Neural cell (in vitro differentiated cells): Measurements from ENCODE around the gene NT5DC4. TPM values are rescaled to one million over a fixed set of nuclear protein-coding genes. Genes with fewer than 3 reads are reported as not detected.

Experiments
- H2AFZ ChIP-seq: fragments of 200-600, 300-800 bp; sonication (generic), shearing (Covaris generic); 2 replicates; pipeline ENCODE4 v1.6.0; 2014; ENCODE audit warnings: low read depth, mild to moderate bottlenecking, antibody characterized with exemption, low read length, moderate library complexity
- H3F3A ChIP-seq: fragments of 200-600 bp; shearing (Covaris generic); 2 replicates; pipeline ENCODE4 v1.6.1; 2016; ENCODE audit warnings: mild to moderate bottlenecking, moderate library complexity, mixed read lengths, antibody characterized with exemption, low read length; ENCODE audit not compliant: insufficient read depth, poor library complexity, severe bottlenecking
- H3K27ac ChIP-seq: fragments of 200-600, 300-800 bp; sonication (generic), shearing (Covaris generic); 2 replicates; pipeline ENCODE4 v1.5.1; 2014; ENCODE audit warnings: mild to moderate bottlenecking, low read length, moderate library complexity
- H3K27me3 ChIP-seq: fragments of 300-800, 200-600 bp; sonication (generic), shearing (Covaris generic); 2 replicates; pipeline ENCODE4 v1.6.0; 2014; ENCODE audit warnings: mild to moderate bottlenecking, low read depth, low read length, moderate library complexity; ENCODE audit not compliant: insufficient read depth
- H3K36me3 ChIP-seq: fragments of 300-800, 200-600 bp; sonication (generic), shearing (Covaris generic); 2 replicates; pipeline ENCODE4 v1.5.1; 2014; ENCODE audit warnings: mild to moderate bottlenecking, antibody characterized with exemption, low read length, moderate library complexity; ENCODE audit not compliant: insufficient read depth
- H3K4me2 ChIP-seq: fragments of 300-800, 200-600 bp; sonication (generic), shearing (Covaris generic); 2 replicates; pipeline ENCODE4 v1.6.0; 2014; ENCODE audit warnings: mild to moderate bottlenecking, low read length
- H3K4me3 ChIP-seq: fragments of 300-800, 200-600 bp; sonication (generic), shearing (Covaris generic); 2 replicates; pipeline ENCODE4 v1.5.1; 2014; ENCODE audit warnings: mild to moderate bottlenecking, low read length, moderate library complexity
- H3K79me2 ChIP-seq: fragments of 200-600 bp; shearing (Covaris generic); replicated peaks from 2 replicates; pipeline ENCODE4 v1.6.0; 2014; ENCODE audit warnings: mild to moderate bottlenecking, low read length, moderate library complexity; ENCODE audit not compliant: insufficient read depth
- H3K9ac ChIP-seq: fragments of 300-800, 200-600 bp; sonication (generic), shearing (Covaris generic); 2 replicates; pipeline ENCODE4 v1.6.1; 2016; ENCODE audit warnings: mild to moderate bottlenecking, low read length, mixed read lengths
- H3K9me2 ChIP-seq: fragments of 200-600 bp; shearing (Covaris generic); 2 replicates; pipeline ENCODE4 v1.6.1; 2016; ENCODE audit warnings: mild to moderate bottlenecking, low read length, mixed read lengths; ENCODE audit not compliant: insufficient read depth
- H3K9me3 ChIP-seq: fragments of 200-600, 300-800 bp; sonication (generic), shearing (Covaris generic); 2 replicates; pipeline ENCODE4 v1.6.1; 2016; ENCODE audit warnings: mild to moderate bottlenecking, mixed run types, low read length, moderate library complexity, mixed read lengths
- H4K20me1 ChIP-seq: fragments of 200-600 bp; shearing (Covaris generic); 2 replicates; pipeline ENCODE4 v1.6.1; 2016; ENCODE audit warnings: mild to moderate bottlenecking, mixed run types; ENCODE audit not compliant: insufficient read depth
- EP300 ChIP-seq: fragments of 450-650 bp; conservative IDR thresholded peaks from 2 replicates; pipeline ENCODE4 v1.6.1; 2014; ENCODE audit warnings: antibody characterized with exemption, mild to moderate bottlenecking, moderate library complexity; ENCODE audit not compliant: poor library complexity, severe bottlenecking
- EZH2 ChIP-seq: fragments of 200-600, 300-800 bp; shearing (Covaris generic), sonication (generic); IDR thresholded peaks from 2 replicates; pipeline ENCODE4 v1.6.1; 2014; ENCODE audit warnings: antibody characterized with exemption, low read length, borderline replicate concordance, mild to moderate bottlenecking; ENCODE audit not compliant: insufficient read depth, poor library complexity, severe bottlenecking
- MXI1 ChIP-seq: fragments of 450-650 bp; conservative IDR thresholded peaks from 2 replicates; pipeline ENCODE4 v1.6.1; 2014; ENCODE audit warnings: antibody characterized with exemption, mild to moderate bottlenecking; ENCODE audit not compliant: poor library complexity, severe bottlenecking
- POLR2AphosphoS5 ChIP-seq: IDR thresholded peaks from 2 replicates; pipeline ENCODE4 v1.6.1; 2012
- RAD21 ChIP-seq: fragments of 450-650 bp; conservative IDR thresholded peaks from 2 replicates; pipeline ENCODE4 v1.6.1; 2014; ENCODE audit warnings: antibody characterized with exemption, mild to moderate bottlenecking, moderate library complexity
- SMC3 ChIP-seq: fragments of 450-650 bp; conservative IDR thresholded peaks from 2 replicates; pipeline ENCODE4 v1.6.1; 2014; ENCODE audit warnings: antibody characterized with exemption, mild to moderate bottlenecking, moderate library complexity; ENCODE audit not compliant: poor library complexity
- TAF1 ChIP-seq: IDR thresholded peaks from 2 replicates; pipeline ENCODE4 v1.6.1; 2012; ENCODE audit warnings: low read depth
- polyA plus RNA-seq: library from polyadenylated mRNA; depleted of rRNA; stranded (reverse); fragments of >200 nt; gene quantifications from 2 replicates; pipeline ENCODE4 v1.2.3, GENCODE V29; 2014
- TF ChIP-seq, protein P1 (sequence below): IDR thresholded peaks from 2 replicates; pipeline ENCODE4 v1.6.1; 2012; ENCODE audit warnings: borderline replicate concordance
- TF ChIP-seq, protein P2 (sequence below): fragments of 450-650 bp; IDR thresholded peaks from 2 replicates; pipeline ENCODE4 v1.5.1; 2014; ENCODE audit warnings: antibody characterized with exemption, mild to moderate bottlenecking, moderate library complexity; ENCODE audit not compliant: poor library complexity, severe bottlenecking

Gene NT5DC4
- polyA plus RNA-seq, 1 donor from 2014 or later = not detected

DNA sequence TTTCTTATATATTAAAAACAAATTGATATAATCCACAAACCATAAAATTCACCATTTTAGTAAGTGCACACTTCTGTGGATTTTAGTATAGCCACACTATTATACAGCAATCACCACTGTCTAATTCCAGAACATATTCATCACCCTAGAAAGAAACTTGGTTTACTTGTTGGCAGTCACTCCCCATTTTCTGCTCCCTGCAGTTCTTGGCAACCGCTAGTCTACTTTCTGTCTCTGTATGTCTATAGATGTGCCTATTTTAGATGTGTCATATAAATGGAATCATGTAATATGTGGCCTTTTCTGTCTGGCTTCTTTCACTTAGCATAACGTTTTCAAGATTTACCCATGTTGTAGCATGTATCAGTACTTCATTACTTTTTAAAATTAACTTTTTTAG is 37.9 kb downstream of the NT5DC4 start:
- Histone ChIP-seq H3K9me3 (no peaks in the 10 kb centered on the region), H2AFZ (no peak overlapping the region), H3K9me2 (no peaks in the 10 kb centered on the region), H3K4me3 (no peak overlapping the region), H4K20me1 (no peaks in the 10 kb centered on the region), H3K4me2 (no peak overlapping the region), H3F3A (no peaks in the 10 kb centered on the region), H3K36me3 (no peaks in the 10 kb centered on the region), H3K79me2 (peaks cover 3% of the 10 kb centered on the region), H3K27ac (no peak overlapping the region), H3K9ac (no peak overlapping the region), H3K27me3 (no peaks in the 10 kb centered on the region)
- TF ChIP-seq SMC3 (no peak), TAF1 (no peak), EP300 (no peak), RAD21 (no peak), EZH2 (no peak), MXI1 (no peak)
- TF ChIP-seq, protein P1, sequence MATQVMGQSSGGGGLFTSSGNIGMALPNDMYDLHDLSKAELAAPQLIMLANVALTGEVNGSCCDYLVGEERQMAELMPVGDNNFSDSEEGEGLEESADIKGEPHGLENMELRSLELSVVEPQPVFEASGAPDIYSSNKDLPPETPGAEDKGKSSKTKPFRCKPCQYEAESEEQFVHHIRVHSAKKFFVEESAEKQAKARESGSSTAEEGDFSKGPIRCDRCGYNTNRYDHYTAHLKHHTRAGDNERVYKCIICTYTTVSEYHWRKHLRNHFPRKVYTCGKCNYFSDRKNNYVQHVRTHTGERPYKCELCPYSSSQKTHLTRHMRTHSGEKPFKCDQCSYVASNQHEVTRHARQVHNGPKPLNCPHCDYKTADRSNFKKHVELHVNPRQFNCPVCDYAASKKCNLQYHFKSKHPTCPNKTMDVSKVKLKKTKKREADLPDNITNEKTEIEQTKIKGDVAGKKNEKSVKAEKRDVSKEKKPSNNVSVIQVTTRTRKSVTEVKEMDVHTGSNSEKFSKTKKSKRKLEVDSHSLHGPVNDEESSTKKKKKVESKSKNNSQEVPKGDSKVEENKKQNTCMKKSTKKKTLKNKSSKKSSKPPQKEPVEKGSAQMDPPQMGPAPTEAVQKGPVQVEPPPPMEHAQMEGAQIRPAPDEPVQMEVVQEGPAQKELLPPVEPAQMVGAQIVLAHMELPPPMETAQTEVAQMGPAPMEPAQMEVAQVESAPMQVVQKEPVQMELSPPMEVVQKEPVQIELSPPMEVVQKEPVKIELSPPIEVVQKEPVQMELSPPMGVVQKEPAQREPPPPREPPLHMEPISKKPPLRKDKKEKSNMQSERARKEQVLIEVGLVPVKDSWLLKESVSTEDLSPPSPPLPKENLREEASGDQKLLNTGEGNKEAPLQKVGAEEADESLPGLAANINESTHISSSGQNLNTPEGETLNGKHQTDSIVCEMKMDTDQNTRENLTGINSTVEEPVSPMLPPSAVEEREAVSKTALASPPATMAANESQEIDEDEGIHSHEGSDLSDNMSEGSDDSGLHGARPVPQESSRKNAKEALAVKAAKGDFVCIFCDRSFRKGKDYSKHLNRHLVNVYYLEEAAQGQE = no peak
- TF ChIP-seq, protein P2, sequence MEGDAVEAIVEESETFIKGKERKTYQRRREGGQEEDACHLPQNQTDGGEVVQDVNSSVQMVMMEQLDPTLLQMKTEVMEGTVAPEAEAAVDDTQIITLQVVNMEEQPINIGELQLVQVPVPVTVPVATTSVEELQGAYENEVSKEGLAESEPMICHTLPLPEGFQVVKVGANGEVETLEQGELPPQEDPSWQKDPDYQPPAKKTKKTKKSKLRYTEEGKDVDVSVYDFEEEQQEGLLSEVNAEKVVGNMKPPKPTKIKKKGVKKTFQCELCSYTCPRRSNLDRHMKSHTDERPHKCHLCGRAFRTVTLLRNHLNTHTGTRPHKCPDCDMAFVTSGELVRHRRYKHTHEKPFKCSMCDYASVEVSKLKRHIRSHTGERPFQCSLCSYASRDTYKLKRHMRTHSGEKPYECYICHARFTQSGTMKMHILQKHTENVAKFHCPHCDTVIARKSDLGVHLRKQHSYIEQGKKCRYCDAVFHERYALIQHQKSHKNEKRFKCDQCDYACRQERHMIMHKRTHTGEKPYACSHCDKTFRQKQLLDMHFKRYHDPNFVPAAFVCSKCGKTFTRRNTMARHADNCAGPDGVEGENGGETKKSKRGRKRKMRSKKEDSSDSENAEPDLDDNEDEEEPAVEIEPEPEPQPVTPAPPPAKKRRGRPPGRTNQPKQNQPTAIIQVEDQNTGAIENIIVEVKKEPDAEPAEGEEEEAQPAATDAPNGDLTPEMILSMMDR = no peak

DNA sequence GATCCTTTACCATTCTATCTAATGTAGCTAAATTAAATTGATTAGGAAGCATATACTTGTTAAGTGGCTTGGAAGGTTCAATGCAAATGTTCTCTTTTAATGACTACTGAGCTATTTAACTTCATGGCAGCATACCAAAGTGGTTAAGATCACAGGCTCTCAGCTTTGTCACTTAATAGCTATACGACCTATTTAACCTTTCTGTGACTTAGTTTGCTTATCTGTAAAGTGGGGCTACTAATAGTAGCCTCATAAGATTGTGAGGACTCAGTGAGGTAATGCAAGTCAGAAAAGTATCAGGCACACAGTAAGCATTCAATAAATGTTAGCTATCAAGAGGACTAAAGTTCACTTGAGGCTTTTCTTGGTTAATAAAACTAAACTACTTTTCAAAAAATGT is 39.3 kb downstream of the NT5DC4 start:
- Histone ChIP-seq H3K4me2 (no peak overlapping the region), H3K9me3 (no peaks in the 10 kb centered on the region), H3K27me3 (no peaks in the 10 kb centered on the region), H3K79me2 (peaks cover 3% of the 10 kb centered on the region), H3K4me3 (no peak overlapping the region), H3K9ac (no peak overlapping the region), H3K36me3 (no peaks in the 10 kb centered on the region), H4K20me1 (no peaks in the 10 kb centered on the region), H2AFZ (no peak overlapping the region), H3K9me2 (no peaks in the 10 kb centered on the region), H3K27ac (no peak overlapping the region), H3F3A (no peaks in the 10 kb centered on the region)
- TF ChIP-seq EP300 (no peak), RAD21 (no peak), MXI1 (no peak), TAF1 (no peak), POLR2AphosphoS5 (no peak), SMC3 (no peak), EZH2 (no peak)
- TF ChIP-seq, protein P2 = no peak
